Measurements from ENCODE around the gene AGPAT2. TPM values are rescaled to one million over a fixed set of nuclear protein-coding genes. Genes with fewer than 3 reads are reported as not detected.
"Not testable (repeated sequence)": the region's sequence is repeated elsewhere in the genome, so short reads cannot be mapped to it uniquely, and the experiment has no call there.

Gene AGPAT2
- total and polyA plus RNA-seq, 2 donors (not counting 1 experiment from before 2014, with no cell fraction given) = 25.1 to 43.3 TPM

DNA sequence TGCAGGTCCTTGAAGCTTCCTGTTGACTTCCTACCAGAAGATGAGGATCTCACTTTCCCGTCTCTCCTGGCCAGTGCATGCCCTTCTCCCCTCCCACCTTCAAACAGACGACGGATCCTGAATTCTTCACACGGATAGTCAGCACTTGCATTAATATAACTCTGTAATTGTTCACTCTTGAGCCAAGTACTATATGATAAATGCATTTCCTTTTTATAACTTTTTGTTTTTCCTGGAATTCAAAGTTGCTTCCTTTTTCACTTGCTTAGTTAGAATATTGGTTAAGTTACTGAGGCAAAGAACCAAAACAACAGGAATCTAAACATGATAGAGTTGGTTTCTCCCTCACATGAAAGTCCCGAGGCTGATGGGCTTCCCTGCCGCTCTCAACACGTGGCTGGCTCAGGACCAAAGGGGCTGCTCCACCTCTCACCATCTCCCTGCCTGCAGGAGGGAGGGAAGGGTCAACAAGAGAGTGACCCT, 44.8 kb downstream of the AGPAT2 start:
- Histone ChIP-seq H3K36me3 (ENCODE audit: control insufficient read depth, insufficient read depth, low read length) (no peaks in the 10 kb centered on the region), H3K4me2 (ENCODE audit: extremely low read depth, insufficient read depth, low read length) (no peak overlapping the region)

DNA sequence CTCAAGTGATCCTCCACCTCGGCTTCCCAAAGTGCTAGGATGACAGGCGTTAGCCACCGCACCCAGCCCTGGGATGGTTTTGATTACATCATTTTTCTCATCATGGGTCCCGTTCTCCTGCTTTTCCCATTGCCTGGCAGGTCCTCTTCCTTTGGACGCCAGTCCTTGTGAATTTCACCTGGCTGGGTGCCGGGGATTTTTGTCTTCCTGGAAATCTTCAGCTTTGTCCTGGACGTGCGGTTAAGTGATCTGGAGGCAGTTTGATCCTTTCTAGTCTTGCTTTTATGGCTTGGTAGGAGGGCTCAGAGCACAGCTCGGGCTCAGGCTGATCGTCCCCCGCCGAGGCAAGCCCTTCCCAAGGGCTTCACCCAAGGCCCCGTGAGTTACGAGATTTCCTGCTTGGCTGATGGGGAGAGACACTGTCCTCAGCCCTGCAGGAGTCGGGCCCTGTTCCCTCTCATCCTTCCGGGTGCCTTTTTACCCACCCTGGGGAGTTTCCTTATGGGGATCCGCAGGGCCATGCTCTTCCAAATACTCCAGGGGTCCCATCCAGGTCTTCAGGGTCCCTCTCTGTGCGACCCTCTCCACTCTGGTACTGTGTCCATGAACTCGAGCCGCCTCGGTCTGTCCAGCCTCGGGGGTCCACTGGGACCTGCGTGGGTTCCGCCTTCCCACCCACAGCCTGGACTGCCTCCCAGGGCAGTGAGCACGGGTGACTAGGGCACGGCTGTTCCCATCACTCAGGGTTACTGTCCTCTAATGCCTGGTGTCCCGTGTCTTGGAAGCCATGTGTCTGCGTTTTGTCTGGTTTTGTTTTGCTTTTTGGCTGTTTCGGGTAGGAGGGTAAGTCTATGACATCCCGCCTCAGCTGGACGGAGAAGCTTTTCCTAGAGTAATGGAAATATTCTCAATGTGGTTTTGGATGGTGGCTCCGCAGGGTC, 46.8 kb downstream of the AGPAT2 start:
- Histone ChIP-seq H2AFZ (ENCODE audit: low read length) (no peak overlapping the region), H3K79me2 (ENCODE audit: control insufficient read depth, insufficient read depth, low read length) (no peaks in the 10 kb centered on the region), H3K4me2 (ENCODE audit: extremely low read depth, insufficient read depth, low read length) (no peak overlapping the region), H3K9ac (ENCODE audit: insufficient read depth, low read length) (no peak overlapping the region), H4K20me1 (ENCODE audit: control insufficient read depth, extremely low read depth, insufficient read depth, low read length) (no peaks in the 10 kb centered on the region), H3K27ac (ENCODE audit: insufficient read depth, low read length) (no peak overlapping the region), H3K36me3 (ENCODE audit: control insufficient read depth, insufficient read depth, low read length) (no peaks in the 10 kb centered on the region), H3K4me3 (replicated peaks in 1 of 4; ENCODE audit: control extremely low read depth in 1 of 4, insufficient read depth in 1 of 4, low read depth in 3 of 4, low read length in 4 of 4) (no peak overlapping the region), H3K4me1 (ENCODE audit: control insufficient read depth, extremely low read depth, insufficient read depth, low read length) (peaks cover 6% of the 10 kb centered on the region), H3K9me3 (ENCODE audit: control insufficient read depth, insufficient read depth, low read depth, low read length) (no peaks in the 10 kb centered on the region), H3K27me3 (ENCODE audit: control insufficient read depth, insufficient read depth, low read length) (peaks cover 6% of the 10 kb centered on the region)
- DNase-seq (ENCODE audit: low read depth in 2 of 2) = no peak
- TF ChIP-seq, protein P1, sequence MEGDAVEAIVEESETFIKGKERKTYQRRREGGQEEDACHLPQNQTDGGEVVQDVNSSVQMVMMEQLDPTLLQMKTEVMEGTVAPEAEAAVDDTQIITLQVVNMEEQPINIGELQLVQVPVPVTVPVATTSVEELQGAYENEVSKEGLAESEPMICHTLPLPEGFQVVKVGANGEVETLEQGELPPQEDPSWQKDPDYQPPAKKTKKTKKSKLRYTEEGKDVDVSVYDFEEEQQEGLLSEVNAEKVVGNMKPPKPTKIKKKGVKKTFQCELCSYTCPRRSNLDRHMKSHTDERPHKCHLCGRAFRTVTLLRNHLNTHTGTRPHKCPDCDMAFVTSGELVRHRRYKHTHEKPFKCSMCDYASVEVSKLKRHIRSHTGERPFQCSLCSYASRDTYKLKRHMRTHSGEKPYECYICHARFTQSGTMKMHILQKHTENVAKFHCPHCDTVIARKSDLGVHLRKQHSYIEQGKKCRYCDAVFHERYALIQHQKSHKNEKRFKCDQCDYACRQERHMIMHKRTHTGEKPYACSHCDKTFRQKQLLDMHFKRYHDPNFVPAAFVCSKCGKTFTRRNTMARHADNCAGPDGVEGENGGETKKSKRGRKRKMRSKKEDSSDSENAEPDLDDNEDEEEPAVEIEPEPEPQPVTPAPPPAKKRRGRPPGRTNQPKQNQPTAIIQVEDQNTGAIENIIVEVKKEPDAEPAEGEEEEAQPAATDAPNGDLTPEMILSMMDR (conservative IDR thresholded peaks at IDR 0.05 in 1 of 2, IDR thresholded peaks at IDR 0.05 in 1 of 2; ENCODE audit: low read depth in 1 of 2, low read length in 2 of 2) = no peak
- no peak for TF ChIP-seq EZH2 (IDR thresholded peaks at IDR 0.05; ENCODE audit: low read length, missing control alignments)

More for the DNA sequence above, 44.8 kb downstream of the AGPAT2 start:
- TF ChIP-seq, protein P1 (conservative IDR thresholded peaks at IDR 0.05 in 1 of 2, IDR thresholded peaks at IDR 0.05 in 1 of 2; ENCODE audit: low read depth in 1 of 2, low read length in 2 of 2) = no peak
- TF ChIP-seq EZH2 (IDR thresholded peaks at IDR 0.05; ENCODE audit: low read length, missing control alignments) = no peak
- H3K79me2 ChIP-seq (ENCODE audit: control insufficient read depth, insufficient read depth, low read length) = no peaks in the 10 kb centered on the region
- peaks cover 6% of the 10 kb centered on the region for H3K27me3 ChIP-seq (ENCODE audit: control insufficient read depth, insufficient read depth, low read length)
- H3K9ac ChIP-seq (ENCODE audit: insufficient read depth, low read length) = no peak overlapping the region
- DNase-seq (ENCODE audit: low read depth in 2 of 2) = no peak
- H3K4me3 ChIP-seq (replicated peaks in 1 of 4; ENCODE audit: control extremely low read depth in 1 of 4, insufficient read depth in 1 of 4, low read depth in 3 of 4, low read length in 4 of 4) = no peak overlapping the region
- no peak overlapping the region for H2AFZ ChIP-seq (ENCODE audit: low read length)
- H3K4me1 ChIP-seq (ENCODE audit: control insufficient read depth, extremely low read depth, insufficient read depth, low read length) = peaks cover 6% of the 10 kb centered on the region
- H4K20me1 ChIP-seq (ENCODE audit: control insufficient read depth, extremely low read depth, insufficient read depth, low read length) = no peaks in the 10 kb centered on the region
- H3K9me3 ChIP-seq (ENCODE audit: control insufficient read depth, insufficient read depth, low read depth, low read length) = no peaks in the 10 kb centered on the region
- no peak overlapping the region for H3K27ac ChIP-seq (ENCODE audit: insufficient read depth, low read length)

DNA sequence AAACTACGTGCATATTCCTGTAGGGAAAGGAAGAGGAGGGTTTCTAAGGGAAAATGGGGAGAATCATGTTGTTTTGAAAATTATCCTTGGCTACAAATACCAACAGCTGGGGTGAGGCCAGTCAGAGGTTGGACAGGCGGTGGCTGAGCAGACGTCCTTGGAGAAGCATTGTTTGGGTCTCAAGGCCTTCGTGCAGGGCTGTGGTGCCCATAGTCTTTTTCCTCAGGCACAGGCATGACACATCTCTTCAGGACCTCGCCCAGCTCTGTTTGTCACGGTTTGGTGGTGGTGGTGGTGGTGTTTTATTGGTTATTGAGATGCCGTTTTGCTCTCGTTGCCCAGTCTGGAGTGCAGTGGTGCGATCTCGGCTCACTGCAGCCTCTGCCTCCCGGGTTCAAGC, 52.4 kb downstream of the AGPAT2 start:
- Histone ChIP-seq H4K20me1 (ENCODE audit: control insufficient read depth, extremely low read depth, insufficient read depth, low read length) (no peaks in the 10 kb centered on the region), H3K9me3 (ENCODE audit: control insufficient read depth, insufficient read depth, low read depth, low read length) (no peaks in the 10 kb centered on the region), H3K4me1 (ENCODE audit: control insufficient read depth, extremely low read depth, insufficient read depth, low read length) (no peaks in the 10 kb centered on the region), H3K27me3 (ENCODE audit: control insufficient read depth, insufficient read depth, low read length) (peaks cover 2% of the 10 kb centered on the region), H3K79me2 (ENCODE audit: control insufficient read depth, insufficient read depth, low read length) (no peaks in the 10 kb centered on the region), H3K27ac (ENCODE audit: insufficient read depth, low read length) (no peak overlapping the region), H2AFZ (ENCODE audit: low read length) (no peak overlapping the region), H3K9ac (ENCODE audit: insufficient read depth, low read length) (no peak overlapping the region), H3K4me3 (replicated peaks in 1 of 4; ENCODE audit: control extremely low read depth in 1 of 4, insufficient read depth in 1 of 4, low read depth in 3 of 4, low read length in 4 of 4) (no peak overlapping the region), H3K36me3 (ENCODE audit: control insufficient read depth, insufficient read depth, low read length) (no peaks in the 10 kb centered on the region), H3K4me2 (ENCODE audit: extremely low read depth, insufficient read depth, low read length) (no peak overlapping the region)
- DNase-seq (ENCODE audit: low read depth in 2 of 2) = no peak
- TF ChIP-seq EZH2 (IDR thresholded peaks at IDR 0.05; ENCODE audit: low read length, missing control alignments) = no peak
- TF ChIP-seq, protein P1 (conservative IDR thresholded peaks at IDR 0.05 in 1 of 2, IDR thresholded peaks at IDR 0.05 in 1 of 2; ENCODE audit: low read depth in 1 of 2, low read length in 2 of 2) = no peak

DNA sequence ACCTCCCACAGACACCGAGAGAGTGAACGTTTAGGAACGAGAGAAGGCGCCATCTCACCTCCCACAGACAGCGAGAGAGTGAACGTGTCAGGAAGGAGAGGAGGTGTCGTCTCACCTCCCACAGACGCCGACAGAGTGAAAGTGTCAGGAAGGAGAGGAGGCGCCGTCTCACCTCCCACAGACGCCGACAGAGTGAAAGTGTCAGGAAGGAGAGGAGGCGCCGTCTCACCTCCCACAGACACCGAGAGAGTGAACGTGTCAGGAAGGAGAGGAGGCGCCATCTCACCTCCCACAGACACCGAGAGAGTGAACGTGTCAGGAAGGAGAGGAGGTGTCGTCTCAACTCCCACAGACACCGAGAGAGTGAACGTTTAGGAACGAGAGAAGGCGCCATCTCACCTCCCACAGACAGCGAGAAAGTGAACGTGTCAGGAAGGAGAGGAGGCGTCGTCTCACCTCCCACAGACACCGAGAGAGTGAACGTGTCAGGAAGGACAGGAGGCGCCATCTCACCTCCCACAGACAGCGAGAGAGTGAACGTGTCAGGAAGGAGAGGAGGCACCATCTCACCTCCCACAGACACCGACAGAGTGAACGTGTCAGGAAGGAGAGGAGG, 54.7 kb downstream of the AGPAT2 start:
- not testable (repeated sequence) for H4K20me1 ChIP-seq (ENCODE audit: control insufficient read depth, extremely low read depth, insufficient read depth, low read length); DNase-seq (ENCODE audit: low read depth in 2 of 2); H3K27me3 ChIP-seq (ENCODE audit: control insufficient read depth, insufficient read depth, low read length)

More for the DNA sequence above, 54.7 kb downstream of the AGPAT2 start:
- not testable (repeated sequence) for H3K4me2 ChIP-seq (ENCODE audit: extremely low read depth, insufficient read depth, low read length); H2AFZ ChIP-seq (ENCODE audit: low read length); H3K9me3 ChIP-seq (ENCODE audit: control insufficient read depth, insufficient read depth, low read depth, low read length); H3K36me3 ChIP-seq (ENCODE audit: control insufficient read depth, insufficient read depth, low read length); H3K79me2 ChIP-seq (ENCODE audit: control insufficient read depth, insufficient read depth, low read length); H3K9ac ChIP-seq (ENCODE audit: insufficient read depth, low read length); H3K4me1 ChIP-seq (ENCODE audit: control insufficient read depth, extremely low read depth, insufficient read depth, low read length); H3K4me3 ChIP-seq (replicated peaks in 1 of 4; ENCODE audit: control extremely low read depth in 1 of 4, insufficient read depth in 1 of 4, low read depth in 3 of 4, low read length in 4 of 4); H3K27ac ChIP-seq (ENCODE audit: insufficient read depth, low read length)

Data from fibroblast of lung (primary cell).